ENCODE measurements around the gene SLC7A14.

GRCh38 chr3:170529912-170530311, 56.0 kb downstream of the SLC7A14 start:
- no peak for TF ChIP-seq CTCF (conservative IDR thresholded peaks at IDR 0.05; ENCODE audit: low read depth, low read length)
- no peak for TF ChIP-seq EZH2 (IDR thresholded peaks at IDR 0.05; ENCODE audit: low read length, unreplicated experiment)

All from PC-3 (cell line).